Raji (cell line): ENCODE results near the gene KIT.

Experiments used
- POLR2A ChIP-seq: IDR thresholded peaks from 2 replicates; pipeline ENCODE4 v1.6.1; 2011; ENCODE audit warnings: low read depth, low read length, control low read depth; ENCODE audit not compliant: insufficient read depth

The KIT gene

GRCh38 chr4:54712206-54712605 is 54.4 kb downstream of the KIT start:
- no peak for TF ChIP-seq POLR2A

- TF ChIP-seq POLR2A, result no peak
Measured at GRCh38 chr4:54714631-54715030, 56.9 kb downstream of the KIT start.

- TF ChIP-seq POLR2A, result no peak
Measured at GRCh38 chr4:54716478-54717065, 58.8 kb downstream of the KIT start.

- no peak for TF ChIP-seq POLR2A
Measured at GRCh38 chr4:54717694-54718093, 59.9 kb downstream of the KIT start.

- TF ChIP-seq POLR2A, result no peak
Measured at GRCh38 chr4:54719378-54719777, 61.6 kb downstream of the KIT start.

- no peak for TF ChIP-seq POLR2A
Measured at GRCh38 chr4:54723220-54723619, 65.5 kb downstream of the KIT start.

- no peak for TF ChIP-seq POLR2A
Measured at GRCh38 chr4:54723820-54724219, 66.1 kb downstream of the KIT start.

GRCh38 chr4:54726907-54727306 is 69.2 kb downstream of the KIT start:
- TF ChIP-seq POLR2A, result no peak

GRCh38 chr4:54727346-54727745 is 69.6 kb downstream of the KIT start:
- TF ChIP-seq POLR2A, result no peak

GRCh38 chr4:54728368-54728767 is 70.6 kb downstream of the KIT start:
- no peak for TF ChIP-seq POLR2A

- no peak for TF ChIP-seq POLR2A
Measured at GRCh38 chr4:54729256-54729655, 71.5 kb downstream of the KIT start.

GRCh38 chr4:54730581-54730980 is 72.8 kb downstream of the KIT start:
- no peak for TF ChIP-seq POLR2A

GRCh38 chr4:54731552-54731951 is 73.8 kb downstream of the KIT start:
- TF ChIP-seq POLR2A, result no peak

GRCh38 chr4:54731976-54732375 is 74.2 kb downstream of the KIT start:
- TF ChIP-seq POLR2A, result no peak

- no peak for TF ChIP-seq POLR2A
Measured at GRCh38 chr4:54737421-54737820, 79.7 kb downstream of the KIT start.

- TF ChIP-seq POLR2A, result no peak
Measured at GRCh38 chr4:54741202-54741601, 83.4 kb downstream of the KIT start.

GRCh38 chr4:54742636-54743399 is 85.1 kb downstream of the KIT start:
- no peak for TF ChIP-seq POLR2A
